Liver (tissue), 9 donors: Measurements from ENCODE around the gene PLPP3. TPM values are rescaled to one million over a fixed set of nuclear protein-coding genes. Genes with fewer than 3 reads are reported as not detected.
"Not testable (repeated sequence)": the region's sequence is repeated elsewhere in the genome, so short reads cannot be mapped to it uniquely, and the experiment has no call there.

Experiments
- DNase-seq: peaks from one replicate; pipeline ENCODE4 v3.0.0-alpha.2; 2017; ENCODE audit warnings: low spot score
- H3K27ac ChIP-seq, 2 donors: one replicate each; pipeline ENCODE4 v1.7.0; 2013; ENCODE audit warnings: inconsistent platforms in 2 of 2, low read length in 2 of 2, control low read depth in 1 of 2, low read depth in 1 of 2, mild to moderate bottlenecking in 1 of 2
- H3K27me3 ChIP-seq, 4 donors: one replicate each; pipeline versions ENCODE4 v1.6.1 to v1.7.0; 2013; ENCODE audit warnings: low read length in 3 of 4, inconsistent platforms in 1 of 4, mild to moderate bottlenecking in 1 of 4, moderate library complexity in 1 of 4; ENCODE audit not compliant: control insufficient read depth in 4 of 4, insufficient read depth in 4 of 4
- H3K36me3 ChIP-seq, 4 donors: one replicate each; pipeline versions ENCODE4 v1.6.1 to v1.7.0; 2013; ENCODE audit warnings: low read length in 3 of 4, mild to moderate bottlenecking in 3 of 4, low read depth in 1 of 4, moderate library complexity in 1 of 4; ENCODE audit not compliant: control insufficient read depth in 4 of 4, insufficient read depth in 3 of 4
- H3K4me1 ChIP-seq, 4 donors: one replicate each; pipeline versions ENCODE4 v1.6.1 to v1.7.0; 2013; ENCODE audit warnings: low read length in 3 of 4, mild to moderate bottlenecking in 3 of 4, moderate library complexity in 1 of 4; ENCODE audit not compliant: control insufficient read depth in 4 of 4, insufficient read depth in 4 of 4
- H3K4me3 ChIP-seq, 3 donors: one replicate each; pipeline versions ENCODE4 v1.6.1 to v1.7.0; 2013; ENCODE audit warnings: low read length in 3 of 3, control low read depth in 1 of 3, low read depth in 1 of 3, mild to moderate bottlenecking in 1 of 3
- H3K9ac ChIP-seq, 2 donors: one replicate each; pipeline ENCODE4 v1.7.0; 2013; ENCODE audit warnings: low read length in 2 of 2, mild to moderate bottlenecking in 2 of 2, moderate library complexity in 2 of 2, control low read depth in 1 of 2, low read depth in 1 of 2
- H3K9me3 ChIP-seq, 4 donors: one replicate each; pipeline versions ENCODE4 v1.6.1 to v1.7.0; 2013; ENCODE audit warnings: low read length in 3 of 4; ENCODE audit not compliant: control insufficient read depth in 4 of 4
- CTCF ChIP-seq: fragments of 150-350 bp; IDR thresholded peaks from 2 replicates; pipeline ENCODE4 v1.5.1; 2017; ENCODE audit warnings: improper control_type of control experiment, low read depth, low read length; ENCODE audit not compliant: missing input control
- EGR1 ChIP-seq, 2 donors: IDR thresholded peaks; 2 replicates each; pipeline ENCODE4 v1.6.1; 2016 to 2018; ENCODE audit warnings: antibody characterized with exemption in 2 of 2, low read depth in 2 of 2
- FOXA2 ChIP-seq: IDR thresholded peaks from 2 replicates; pipeline ENCODE4 v1.6.1; 2016; ENCODE audit warnings: antibody characterized with exemption
- GABPA ChIP-seq, 2 donors: IDR thresholded peaks in 1 of 2; conservative IDR thresholded peaks in 1 of 2; 2 replicates each; pipeline ENCODE4 v1.6.1; 2016; ENCODE audit warnings: antibody characterized with exemption in 2 of 2, mild to moderate bottlenecking in 1 of 2, moderate library complexity in 1 of 2
- HNF4A ChIP-seq, 2 donors: conservative IDR thresholded peaks; 2 replicates each; pipeline ENCODE4 v1.6.1; 2016; ENCODE audit warnings: antibody characterized with exemption in 2 of 2, mild to moderate bottlenecking in 2 of 2
- HNF4G ChIP-seq: IDR thresholded peaks from 2 replicates; pipeline ENCODE4 v1.6.1; 2016; ENCODE audit warnings: antibody characterized with exemption
- JUND ChIP-seq, 2 donors: IDR thresholded peaks; 2 replicates each; pipeline ENCODE4 v1.6.1; 2016; ENCODE audit warnings: antibody characterized with exemption in 2 of 2
- MAX ChIP-seq: IDR thresholded peaks from 2 replicates; pipeline ENCODE4 v1.6.1; 2016; ENCODE audit warnings: antibody characterized with exemption
- NR2F2 ChIP-seq: IDR thresholded peaks from 2 replicates; pipeline ENCODE4 v1.6.1; 2016; ENCODE audit warnings: antibody characterized with exemption
- REST ChIP-seq: IDR thresholded peaks from 2 replicates; pipeline ENCODE4 v1.6.1; 2016; ENCODE audit warnings: antibody characterized with exemption, mild to moderate bottlenecking
- RXRA ChIP-seq, 2 donors: IDR thresholded peaks; 2 replicates each; pipeline ENCODE4 v1.6.1; 2017 to 2018; ENCODE audit warnings: antibody characterized with exemption in 2 of 2, mild to moderate bottlenecking in 1 of 2
- SP1 ChIP-seq: IDR thresholded peaks from 2 replicates; pipeline ENCODE4 v1.6.1; 2018; ENCODE audit warnings: antibody characterized with exemption, mild to moderate bottlenecking
- TAF1 ChIP-seq: conservative IDR thresholded peaks from 2 replicates; pipeline ENCODE4 v1.6.1; 2016; ENCODE audit warnings: antibody characterized with exemption, mild to moderate bottlenecking
- YY1 ChIP-seq: IDR thresholded peaks from 2 replicates; pipeline ENCODE4 v1.6.1; 2016; ENCODE audit warnings: antibody characterized with exemption, mild to moderate bottlenecking
- ZBTB33 ChIP-seq: IDR thresholded peaks from 2 replicates; pipeline ENCODE4 v1.6.1; 2016; ENCODE audit warnings: antibody characterized with exemption
- WGBS: extraction: QIAGEN DNeasy Blood & Tissue Kit; methylation state at CpG from one replicate; pipeline ENCODE4 v1.1.7; 2013; 5-methylcytosine and 5-hydroxymethylcytosine counted together
- polyA plus RNA-seq, 2 donors: library from polyadenylated mRNA; stranded (reverse) in 1 of 2; unstranded in 1 of 2; fragments of 200-250 nt in 1 of 2; fragments of >200 nt in 1 of 2; fragmentation: Nextera tagmentation in 1 of 2; extraction: Ambion mirVana in 1 of 2; gene quantifications; one replicate each; pipeline versions ENCODE4 v1.2.1 to v1.2.3, GENCODE V29; 2013 to 2015
- total RNA-seq, 2 donors: library from RNA; depleted of rRNA; stranded (reverse); fragments of >200 nt; gene quantifications; one replicate each; pipeline ENCODE4 v1.2.3, GENCODE V29; 2014
- donor health status: healthy.
- donor health status: healthy.
- donor health status: healthy.
- donor health status: healthy.
- donor health status: healthy.

Gene PLPP3
- total and polyA plus RNA-seq, 4 donors, result 46.1 to 91.2 (median 67.6) TPM

- 87% methylated on average over 2 of the region's 2 CpGs for WGBS
- TF ChIP-seq SP1 (no peak), NR2F2 (no peak), CTCF (no peak), YY1 (no peak), REST (no peak), FOXA2 (no peak), GABPA (IDR thresholded peaks at IDR 0.05 in 1 of 2, conservative IDR thresholded peaks at IDR 0.05 in 1 of 2) (no peak), ZBTB33 (no peak), HNF4A (conservative IDR thresholded peaks at IDR 0.05) (no peak), RXRA (IDR thresholded peaks at IDR 0.05) (no peak), TAF1 (no peak), HNF4G (no peak), JUND (IDR thresholded peaks at IDR 0.05) (no peak), EGR1 (IDR thresholded peaks at IDR 0.05; ENCODE audit: low read depth in 2 of 2) (no peak), MAX (no peak)
- H3K4me1 ChIP-seq, result no peaks in the 10 kb centered on the region
- H3K27ac ChIP-seq, result no peak overlapping the region
- H3K36me3 ChIP-seq, result no peaks in the 10 kb centered on the region
- H3K27me3 ChIP-seq, result no peaks in the 10 kb centered on the region
- DNase-seq, result no peak
- peaks cover 0 to 1% (median 0%) of the 10 kb centered on the region in 4 donors for H3K9me3 ChIP-seq
- no peak overlapping the region for H3K9ac ChIP-seq
- H3K4me3 ChIP-seq, result no peak overlapping the region
These were observed 37.8 kb upstream of the PLPP3 start for GRCh38 chr1:56617141-56617540.

GRCh38 chr1:56610770-56611169, 31.4 kb upstream of the PLPP3 start:
- not testable (repeated sequence) for H3K27ac ChIP-seq, H3K36me3 ChIP-seq, H3K9me3 ChIP-seq, H3K9ac ChIP-seq, DNase-seq, H3K27me3 ChIP-seq, H3K4me1 ChIP-seq, H3K4me3 ChIP-seq
- WGBS, result 88% methylated on average over 6 of the region's 6 CpGs

GRCh38 chr1:56610097-56610496, 30.7 kb upstream of the PLPP3 start:
- H3K4me1 ChIP-seq, DNase-seq: not testable (repeated sequence)
- WGBS, result 45% methylated on average over 2 of the region's 2 CpGs

GRCh38 chr1:56595397-56596191, 16.2 kb upstream of the PLPP3 start:
- 95% methylated on average over 5 of the region's 5 CpGs for WGBS
- not testable (repeated sequence) for H3K9ac ChIP-seq, DNase-seq, H3K4me1 ChIP-seq, H3K27ac ChIP-seq, H3K27me3 ChIP-seq, H3K4me3 ChIP-seq, H3K9me3 ChIP-seq, H3K36me3 ChIP-seq

More at GRCh38 chr1:56610097-56610496, 30.7 kb upstream of the PLPP3 start:
- H3K36me3 ChIP-seq, H3K9ac ChIP-seq, H3K9me3 ChIP-seq, H3K27ac ChIP-seq, H3K4me3 ChIP-seq, H3K27me3 ChIP-seq: not testable (repeated sequence)
